B cell (primary cell): ENCODE data around the gene SPRR1A. TPM values are rescaled to one million over a fixed set of nuclear protein-coding genes. Genes with fewer than 3 reads are reported as not detected.

Experiments used
- ATAC-seq: fragments of 200-7000 bp; cut with Tn5 transposase; one replicate; pipeline ENCODE4 v1.10.0; 2021; ENCODE audit warnings: low read depth, mild to moderate bottlenecking, moderate number of reproducible peaks, moderate library complexity
- CTCF ChIA-PET: fragments of 350-600 bp; sonication (Branson Sonifier 250); formaldehyde crosslinking; loops from one replicate; lab custom pipeline; 2021; ENCODE audit warnings: antibody characterized with exemption, inconsistent platforms; lab: Charles Lee
- POLR2A ChIA-PET: fragments of 350-600 bp; sonication (Branson Sonifier 250); formaldehyde crosslinking; loops from one replicate; lab custom pipeline; 2021; ENCODE audit warnings: antibody characterized with exemption; lab: Charles Lee
- DNase-seq: peaks from one replicate; pipeline ENCODE4 v3.0.0; 2013
- H2AFZ ChIP-seq: 2 replicates; pipeline ENCODE4 v1.6.1; 2012; ENCODE audit warnings: mild to moderate bottlenecking, low read depth, low read length; ENCODE audit not compliant: insufficient read depth, poor library complexity, severe bottlenecking
- H3K27ac ChIP-seq, 2 donors: 1 replicate in 1 of 2; 2 replicates in 1 of 2; pipeline ENCODE4 v1.5.1; 2012 to 2013; ENCODE audit warnings: low read length in 2 of 2, mild to moderate bottlenecking in 2 of 2, moderate library complexity in 1 of 2
- H3K27me3 ChIP-seq, 4 experiments: fragments of 200-600 bp in 1 of 4; sonication (generic) in 1 of 4; replicated peaks in 1 of 4; 1 replicate in 2 of 4; 2 replicates in 2 of 4; pipeline versions ENCODE4 v1.6.1 to v1.7.0; 2013 to 2016; ENCODE audit warnings: low read length in 3 of 4, mild to moderate bottlenecking in 2 of 4, mixed read lengths in 1 of 4, moderate library complexity in 1 of 4; ENCODE audit not compliant: insufficient read depth in 4 of 4, control insufficient read depth in 3 of 4; ENCODE audit errors: control extremely low read depth in 1 of 4
- H3K36me3 ChIP-seq, 2 experiments: replicated peaks in 1 of 2; 1 replicate in 1 of 2; 2 replicates in 1 of 2; pipeline versions ENCODE4 v1.6.1 to v1.7.1; 2013; ENCODE audit warnings: low read length in 1 of 2; ENCODE audit not compliant: insufficient read depth in 2 of 2, control insufficient read depth in 1 of 2; ENCODE audit errors: control extremely low read depth in 1 of 2, extremely low read depth in 1 of 2
- H3K4me1 ChIP-seq, 2 donors: fragments of 200-600 bp in 1 of 2; sonication (generic) in 1 of 2; 1 replicate in 1 of 2; 2 replicates in 1 of 2; pipeline versions ENCODE4 v1.5.1 to v1.6.1; 2013 to 2017; ENCODE audit warnings: low read length in 2 of 2; ENCODE audit not compliant: control insufficient read depth in 2 of 2, insufficient read depth in 2 of 2
- H3K4me2 ChIP-seq: replicated peaks from 2 replicates; pipeline ENCODE3; 2012; ENCODE audit warnings: mild to moderate bottlenecking, low read depth, low read length; ENCODE audit not compliant: poor library complexity, severe bottlenecking
- H3K4me3 ChIP-seq, 5 experiments: fragments of 200-600 bp in 1 of 5; sonication (generic) in 1 of 5; 1 replicate in 3 of 5; 2 replicates in 2 of 5; pipeline versions ENCODE4 v1.5.1 to v1.7.0; 2011 to 2016; ENCODE audit warnings: low read length in 4 of 5, mild to moderate bottlenecking in 4 of 5, low read depth in 2 of 5, control low read depth in 1 of 5, moderate library complexity in 1 of 5; ENCODE audit not compliant: insufficient read depth in 1 of 5; ENCODE audit errors: control extremely low read depth in 1 of 5, extremely low read depth in 1 of 5
- H3K79me2 ChIP-seq: fragments of 200-600 bp; sonication (generic); one replicate; pipeline ENCODE4 v1.6.0; 2016; ENCODE audit warnings: low read length; ENCODE audit not compliant: control insufficient read depth, insufficient read depth
- H3K9ac ChIP-seq: fragments of 200-600 bp; sonication (generic); 2 replicates; pipeline ENCODE4 v1.6.1; 2017; ENCODE audit warnings: mild to moderate bottlenecking, low read length, moderate library complexity
- H3K9me3 ChIP-seq, 3 donors: one replicate each; pipeline versions ENCODE4 v1.6.1 to v1.7.1; 2013; ENCODE audit warnings: low read length in 2 of 3; ENCODE audit not compliant: control insufficient read depth in 2 of 3, insufficient read depth in 1 of 3; ENCODE audit errors: control extremely low read depth in 1 of 3
- H4K20me1 ChIP-seq: 2 replicates; pipeline ENCODE4 v1.6.0; 2012; ENCODE audit warnings: mild to moderate bottlenecking, low read length; ENCODE audit not compliant: insufficient read depth, control insufficient read depth, poor library complexity, severe bottlenecking
- H3K27ac Mint-ChIP-seq: one replicate; pipeline ENCODE4 v1.8.0; 2021; ENCODE audit warnings: mixed read lengths
- H3K27me3 Mint-ChIP-seq: one replicate; pipeline ENCODE4 v1.8.0; 2021; ENCODE audit warnings: mixed read lengths
- H3K4me1 Mint-ChIP-seq: one replicate; pipeline ENCODE4 v1.8.0; 2021; ENCODE audit warnings: mixed read lengths
- H3K4me3 Mint-ChIP-seq: one replicate; pipeline ENCODE4 v1.8.0; 2021; ENCODE audit warnings: mixed read lengths
- H3K9me3 Mint-ChIP-seq: one replicate; pipeline ENCODE4 v1.8.0; 2022; ENCODE audit warnings: mixed read lengths; ENCODE audit not compliant: insufficient read depth
- CTCF ChIP-seq: fragments of 200-600 bp; IDR thresholded peaks from one replicate; pipeline ENCODE4 v1.8.0; 2022; ENCODE audit warnings: antibody characterized with exemption, mild to moderate bottlenecking
- EZH2 ChIP-seq: IDR thresholded peaks from 2 replicates; pipeline ENCODE4 v1.6.1; 2012; ENCODE audit warnings: borderline replicate concordance, low read depth, mild to moderate bottlenecking, moderate library complexity, low read length; ENCODE audit not compliant: insufficient read depth, poor library complexity, severe bottlenecking
- WGBS: methylation state at CpG from one replicate; pipeline ENCODE4 v1.1.5; 2013; ENCODE audit warnings: missing lambda C conversion rate; ENCODE audit not compliant: insufficient coverage; 5-methylcytosine and 5-hydroxymethylcytosine counted together
- intact Hi-C: fragments of 100-400 bp; cut with micrococcal nuclease; formaldehyde crosslinking; loops from one replicate; pipeline ENCODE4 v1.10.0; 2022
- polyA plus RNA-seq: library from polyadenylated mRNA; depleted of rRNA; stranded (reverse); fragments of >200 nt; gene quantifications from 2 replicates; pipeline ENCODE4 v1.2.3, GENCODE V29; 2012
- total RNA-seq, 2 donors: library from RNA; stranded (reverse); fragments of 120-200 nt in 1 of 2; gene quantifications; 1 replicate in 1 of 2; 2 replicates in 1 of 2; pipeline versions ENCODE4 v1.2.3 to v1.2.4, GENCODE V29; 2013 to 2022

SPRR1A gene
- total and polyA plus RNA-seq, 2 donors (not counting 1 experiment from before 2014, with no cell fraction given) = not detected

GRCh38 chr1:152951711-152952110 lies 32.2 kb upstream of the SPRR1A start:
- Histone ChIP-seq H3K27ac (no peak overlapping the region), H3K9ac (no peak overlapping the region), H3K4me1 (no peaks in the 10 kb centered on the region), H4K20me1 (no peaks in the 10 kb centered on the region), H3K9me3 (peaks cover 0 to 3% (median 0%) of the 10 kb centered on the region in 3 donors), H3K4me3 (no peak overlapping the region), H3K27me3 (peaks cover 0 to 2% (median 0%) of the 10 kb centered on the region in 4 experiments), H3K79me2 (no peaks in the 10 kb centered on the region), H3K36me3 (no peaks in the 10 kb centered on the region), H3K4me2 (no peak overlapping the region), H2AFZ (no peak overlapping the region)
- Mint-ChIP-seq H3K4me3 (no peak overlapping the region), H3K27ac (no peak overlapping the region), H3K4me1 (no peaks in the 10 kb centered on the region), H3K27me3 (peaks cover 19% of the 10 kb centered on the region), H3K9me3 (no peaks in the 10 kb centered on the region)
- intact Hi-C loops = no loop called here
- no peak for DNase-seq
- ATAC-seq = no peak
- no peak for TF ChIP-seq EZH2
- TF ChIP-seq CTCF = no peak
- ChIA-PET POLR2A (no interaction called here), CTCF (no interaction called here)
- WGBS = no CpG with 5 or more reads among the region's 5 CpGs

- Histone ChIP-seq H3K27ac (no peak overlapping the region), H4K20me1 (no peaks in the 10 kb centered on the region), H2AFZ (no peak overlapping the region), H3K27me3 (peaks cover 0 to 2% (median 0%) of the 10 kb centered on the region in 4 experiments), H3K4me1 (no peaks in the 10 kb centered on the region), H3K36me3 (no peaks in the 10 kb centered on the region), H3K9me3 (peaks cover 0 to 3% (median 0%) of the 10 kb centered on the region in 3 donors), H3K79me2 (no peaks in the 10 kb centered on the region), H3K4me2 (no peak overlapping the region), H3K4me3 (no peak overlapping the region), H3K9ac (no peak overlapping the region)
- 83% methylated on average over 4 of the region's 7 CpGs for WGBS
- TF ChIP-seq CTCF (no peak), EZH2 (no peak)
- ChIA-PET POLR2A (no interaction called here), CTCF (no interaction called here)
- Mint-ChIP-seq H3K27me3 (peaks cover 24% of the 10 kb centered on the region), H3K27ac (no peak overlapping the region), H3K4me1 (no peaks in the 10 kb centered on the region), H3K9me3 (no peaks in the 10 kb centered on the region), H3K4me3 (no peak overlapping the region)
- DNase-seq (no peak), ATAC-seq (no peak)
- intact Hi-C loops = no loop called here
Observed at GRCh38 chr1:152953761-152954160, 30.1 kb upstream of the SPRR1A start.
